Activated CD4-positive, alpha-beta T cell treated with anti-CD3 and anti-CD28 coated beads, Interleukin-2, amount 10 ng/mL, durations not matched to agents 24 days and 14 days (primary cell): ENCODE results near the gene CRTC3. TPM values are rescaled to one million over a fixed set of nuclear protein-coding genes. Genes with fewer than 3 reads are reported as not detected.
"Not testable (repeated sequence)": the region's sequence is repeated elsewhere in the genome, so short reads cannot be mapped to it uniquely, and the experiment has no call there.

Experiments used
- DNase-seq: peaks from one replicate; pipeline ENCODE4 v3.0.0; 2022
- H3K27ac Mint-ChIP-seq: one replicate; pipeline ENCODE4 v1.8.0; 2022; ENCODE audit warnings: mild to moderate bottlenecking, mixed read lengths
- H3K27me3 Mint-ChIP-seq: one replicate; pipeline ENCODE4 v1.8.0; 2022; ENCODE audit warnings: mixed read lengths
- H3K36me3 Mint-ChIP-seq: one replicate; pipeline ENCODE4 v1.8.0; 2022; ENCODE audit warnings: low read depth, mild to moderate bottlenecking, mixed read lengths
- H3K4me1 Mint-ChIP-seq: one replicate; pipeline ENCODE4 v1.8.0; 2021; ENCODE audit warnings: mixed read lengths
- H3K4me3 Mint-ChIP-seq: one replicate; pipeline ENCODE4 v1.8.0; 2022; ENCODE audit warnings: mild to moderate bottlenecking, moderate library complexity, mixed read lengths
- H3K9me3 Mint-ChIP-seq: one replicate; pipeline ENCODE4 v1.8.0; 2021; ENCODE audit warnings: mixed read lengths
- intact Hi-C: fragments of 100-400 bp; cut with micrococcal nuclease; formaldehyde crosslinking; loops from one replicate; pipeline ENCODE4 v1.15.1; 2023
- total RNA-seq: library from RNA; stranded (reverse); gene quantifications from 2 replicates; pipeline ENCODE4 v1.2.3, GENCODE V29; 2022

Gene CRTC3
- total RNA-seq, 1 donor from 2014 or later = 54.2 TPM

DNA sequence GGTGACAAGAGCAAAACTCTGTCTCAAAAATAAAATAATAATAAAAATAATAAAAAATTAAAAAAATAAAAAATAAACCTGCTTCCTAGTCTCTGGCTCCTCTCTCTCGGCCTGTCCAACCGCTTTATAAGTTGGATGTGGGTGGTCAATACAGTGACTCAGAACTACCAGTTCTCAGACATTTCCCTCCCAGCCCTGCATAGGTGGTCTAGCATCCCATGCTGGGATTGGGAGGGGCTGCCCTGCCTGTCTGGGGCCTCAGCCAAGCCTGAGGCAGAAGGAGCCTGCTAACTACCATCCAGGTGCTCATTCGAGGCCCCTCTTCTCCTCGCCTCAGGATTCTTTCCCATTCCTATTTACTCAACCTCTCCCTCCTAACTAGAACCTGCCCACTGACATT, 154.2 kb downstream of the CRTC3 start:
- intact Hi-C loops = no loop called here
- Mint-ChIP-seq H3K27me3 (no peaks in the 10 kb centered on the region), H3K27ac (no peak overlapping the region), H3K4me3 (no peak overlapping the region), H3K36me3 (peaks cover 4% of the 10 kb centered on the region), H3K4me1 (peaks cover 61% of the 10 kb centered on the region), H3K9me3 (no peaks in the 10 kb centered on the region)
- no peak for DNase-seq

DNA sequence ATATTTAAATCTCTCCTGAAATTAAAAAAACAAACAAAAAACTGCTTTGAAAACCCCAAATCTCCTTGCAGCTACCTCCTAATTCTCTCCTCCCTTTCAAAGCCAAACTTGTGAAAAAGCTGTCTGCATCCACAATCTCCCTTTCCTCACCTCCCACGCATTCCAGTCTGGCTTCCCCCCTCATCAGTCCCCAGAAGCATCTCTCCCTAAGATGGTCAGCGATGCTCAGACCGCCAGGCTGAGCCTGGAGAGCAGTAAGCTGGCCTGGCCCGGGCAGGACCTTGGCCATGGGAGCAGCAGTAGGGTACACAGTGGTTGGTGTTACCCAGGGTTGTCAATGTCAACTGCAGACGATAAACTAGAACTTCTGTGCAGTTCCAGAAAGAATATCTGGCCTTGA, 154.6 kb downstream of the CRTC3 start:
- Mint-ChIP-seq H3K4me1 (peaks cover 58% of the 10 kb centered on the region), H3K36me3 (peaks cover 4% of the 10 kb centered on the region), H3K27me3 (no peaks in the 10 kb centered on the region), H3K27ac (peak overlapping the region; percentile 77), H3K9me3 (no peaks in the 10 kb centered on the region), H3K4me3 (no peak overlapping the region)
- DNase-seq = no peak
- intact Hi-C loops = no loop called here

DNA sequence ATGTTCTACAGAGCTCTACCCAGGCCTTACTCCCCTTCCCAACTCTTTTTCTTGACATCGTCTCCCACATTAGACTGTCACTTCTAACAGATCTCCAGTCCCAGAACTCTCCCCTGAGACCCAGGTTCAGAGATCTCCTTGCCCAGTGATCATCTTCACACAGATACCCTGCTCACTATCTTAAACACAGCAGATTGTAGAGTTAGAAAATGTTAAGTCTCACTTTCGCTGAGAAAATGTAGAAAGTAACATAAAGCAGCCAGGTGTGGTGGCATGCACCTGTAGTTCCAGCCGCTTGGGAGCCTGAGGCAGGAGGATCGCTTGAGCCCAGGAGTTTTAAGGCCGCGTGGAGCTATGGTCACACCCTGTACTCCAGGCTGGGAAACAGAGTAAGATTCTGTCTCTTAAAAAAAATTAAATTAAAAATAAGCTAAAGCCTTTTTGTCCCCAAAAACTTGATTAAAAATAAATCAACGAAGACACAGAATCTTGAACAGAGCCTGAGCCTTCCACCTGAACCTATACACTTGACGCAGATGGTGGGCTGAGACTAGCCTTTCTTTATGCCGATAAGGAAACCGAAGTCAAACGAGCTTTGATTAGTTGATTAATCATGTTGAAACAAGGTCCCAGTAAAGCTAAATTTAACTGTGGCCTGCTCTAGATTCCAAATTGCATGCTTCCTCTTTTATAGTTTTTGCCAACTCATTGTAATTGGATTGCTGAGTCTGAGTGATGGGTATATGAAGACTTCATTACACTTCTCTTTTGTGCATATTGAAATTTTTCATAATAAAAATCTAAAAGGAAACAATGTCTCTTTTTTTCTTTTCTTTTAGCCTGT, 156.1 kb downstream of the CRTC3 start:
- no peaks in the 10 kb centered on the region for H3K27me3 Mint-ChIP-seq
- intact Hi-C loops = loop anchor here (1.0 to 2.0 kb wide), 5 partner anchors 8 to 111 kb away; partner anchors contain the start of gene BLM

DNA sequence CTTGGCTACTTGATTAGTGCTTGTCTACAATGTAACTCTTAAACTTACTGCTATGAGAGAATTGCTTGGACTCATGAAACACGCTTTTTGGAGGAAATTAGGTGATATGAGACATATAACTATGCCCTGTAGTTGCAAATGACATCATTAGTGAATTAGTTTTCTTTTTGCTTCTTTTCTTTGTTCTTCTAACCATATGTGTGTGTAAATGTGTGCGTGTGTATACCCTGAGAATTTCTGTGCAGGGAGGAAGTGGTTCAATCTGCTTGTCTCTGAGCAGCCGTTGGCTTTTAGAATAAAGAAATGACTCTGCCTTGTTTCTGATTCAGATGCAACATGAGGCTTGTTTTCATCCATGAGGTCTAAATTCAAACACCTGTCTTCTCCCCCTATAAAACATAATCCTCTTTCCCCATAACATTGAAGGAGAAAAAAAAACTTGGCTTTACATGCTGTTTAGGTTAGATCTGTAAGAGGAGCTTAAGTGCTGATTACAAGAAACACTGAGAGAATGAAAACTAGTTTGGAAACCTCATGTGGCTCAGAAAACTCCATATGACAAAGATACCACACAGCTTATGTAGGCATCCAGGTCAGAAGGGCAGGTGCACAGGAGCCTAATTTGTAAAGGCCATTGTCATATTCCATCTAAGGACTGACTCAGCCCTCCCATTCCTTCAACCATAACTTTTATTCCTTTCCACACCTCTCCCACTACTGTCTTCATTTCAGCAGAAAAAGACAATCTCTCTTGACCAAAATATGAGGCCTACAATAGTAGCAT, 156.9 kb downstream of the CRTC3 start:
- peaks cover 4% of the 10 kb centered on the region for H3K36me3 Mint-ChIP-seq
- intact Hi-C loops = loop anchor here (1.0 to 2.0 kb wide), 5 partner anchors 8 to 112 kb away; partner anchors contain the start of gene BLM
- H3K4me3 Mint-ChIP-seq = peak overlapping the region; percentile 58

More for the DNA sequence above, 156.1 kb downstream of the CRTC3 start:
- Mint-ChIP-seq H3K9me3 (no peaks in the 10 kb centered on the region), H3K4me1 (peaks cover 49% of the 10 kb centered on the region), H3K4me3 (peak overlapping the region; percentile 2), H3K27ac (peak overlapping the region; percentile 96), H3K36me3 (peaks cover 4% of the 10 kb centered on the region)
- no peak for DNase-seq

DNA sequence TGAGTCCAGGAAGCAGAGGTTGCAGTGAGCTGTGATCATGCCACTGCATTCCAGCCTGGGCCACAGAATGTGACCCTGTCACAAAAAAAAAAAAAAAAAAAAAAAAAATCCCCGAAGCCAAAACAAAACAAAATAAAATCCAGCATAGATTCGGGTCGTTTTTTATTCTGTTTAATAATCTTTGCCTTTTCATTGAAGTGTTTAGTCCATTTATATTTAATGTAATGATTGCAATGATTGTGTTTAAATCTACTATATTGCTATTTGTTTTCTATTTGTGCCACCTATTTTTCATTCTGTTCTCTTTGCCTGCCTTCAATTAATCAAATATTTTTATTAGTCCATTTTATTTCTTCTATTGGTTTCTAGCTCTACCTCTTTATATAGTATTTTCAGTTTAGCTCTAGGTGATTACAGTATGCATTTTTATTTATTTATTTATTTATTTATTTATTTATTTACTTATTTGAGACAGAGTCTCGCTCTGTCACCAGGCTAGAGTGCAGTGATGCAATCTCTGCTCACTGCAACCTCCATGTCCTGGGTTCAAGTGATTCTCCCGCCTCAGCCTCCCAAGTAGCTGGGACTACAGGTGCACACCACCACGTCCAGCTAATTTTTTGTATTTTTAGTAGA, 159.7 kb downstream of the CRTC3 start:
- intact Hi-C loops, H3K27me3 Mint-ChIP-seq, H3K9me3 Mint-ChIP-seq, DNase-seq, H3K4me3 Mint-ChIP-seq, H3K27ac Mint-ChIP-seq, H3K36me3 Mint-ChIP-seq: not testable (repeated sequence)
- peaks cover 52% of the 10 kb centered on the region for H3K4me1 Mint-ChIP-seq

More for the DNA sequence above, 156.9 kb downstream of the CRTC3 start:
- peaks cover 47% of the 10 kb centered on the region for H3K4me1 Mint-ChIP-seq
- DNase-seq = peak; percentile 87
- no peaks in the 10 kb centered on the region for H3K27me3 Mint-ChIP-seq
- no peaks in the 10 kb centered on the region for H3K9me3 Mint-ChIP-seq
- peak overlapping the region; percentile 96 for H3K27ac Mint-ChIP-seq

DNA sequence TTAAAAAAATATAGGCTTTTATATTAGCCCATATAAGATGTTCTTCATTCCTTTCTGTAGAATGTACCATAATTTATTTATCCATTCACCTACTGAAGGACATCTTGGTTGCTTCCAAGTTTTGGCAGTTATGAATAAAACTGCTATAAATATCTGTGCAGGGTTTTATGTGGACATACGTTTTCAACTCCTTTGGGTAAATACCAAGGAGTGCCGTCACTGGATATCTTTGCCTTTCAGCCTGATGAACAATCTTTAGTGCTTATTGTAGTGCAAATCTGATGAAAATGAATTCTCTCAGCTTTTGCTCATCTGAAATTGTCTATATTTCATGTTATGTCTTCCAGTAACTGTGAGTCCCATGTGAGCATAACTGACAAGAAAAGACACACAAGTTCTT, 160.9 kb downstream of the CRTC3 start:
- Mint-ChIP-seq H3K27me3 (no peaks in the 10 kb centered on the region), H3K4me3 (no peak overlapping the region), H3K9me3 (no peaks in the 10 kb centered on the region), H3K36me3 (peaks cover 4% of the 10 kb centered on the region), H3K27ac (no peak overlapping the region), H3K4me1 (peaks cover 49% of the 10 kb centered on the region)
- no peak for DNase-seq
- intact Hi-C loops = no loop called here

DNA sequence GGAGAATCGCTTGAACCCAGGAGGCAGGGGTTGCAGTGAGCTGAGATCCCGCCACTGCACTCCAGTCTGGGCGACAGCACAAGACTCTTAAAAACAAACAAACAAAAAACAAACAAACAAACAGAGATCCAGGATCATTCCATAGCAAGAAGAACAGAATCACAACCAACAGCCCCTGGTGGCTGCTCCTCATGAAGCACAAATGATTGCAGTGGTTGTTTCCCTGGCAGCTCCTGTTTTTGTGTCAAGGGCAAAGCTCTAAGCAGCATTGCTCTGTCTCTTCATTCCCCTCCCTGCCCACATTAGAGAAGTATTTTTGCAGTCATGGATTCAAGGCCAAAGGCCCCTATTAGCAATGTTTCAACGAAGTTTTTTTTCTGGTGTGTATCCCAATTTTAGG, 161.6 kb downstream of the CRTC3 start:
- no peak for DNase-seq
- peaks cover 4% of the 10 kb centered on the region for H3K36me3 Mint-ChIP-seq
- H3K9me3 Mint-ChIP-seq = no peaks in the 10 kb centered on the region
- H3K27ac Mint-ChIP-seq = peak overlapping the region; percentile 11
- peaks cover 44% of the 10 kb centered on the region for H3K4me1 Mint-ChIP-seq
- H3K27me3 Mint-ChIP-seq = no peaks in the 10 kb centered on the region
- H3K4me3 Mint-ChIP-seq = no peak overlapping the region
- intact Hi-C loops = no loop called here

DNA sequence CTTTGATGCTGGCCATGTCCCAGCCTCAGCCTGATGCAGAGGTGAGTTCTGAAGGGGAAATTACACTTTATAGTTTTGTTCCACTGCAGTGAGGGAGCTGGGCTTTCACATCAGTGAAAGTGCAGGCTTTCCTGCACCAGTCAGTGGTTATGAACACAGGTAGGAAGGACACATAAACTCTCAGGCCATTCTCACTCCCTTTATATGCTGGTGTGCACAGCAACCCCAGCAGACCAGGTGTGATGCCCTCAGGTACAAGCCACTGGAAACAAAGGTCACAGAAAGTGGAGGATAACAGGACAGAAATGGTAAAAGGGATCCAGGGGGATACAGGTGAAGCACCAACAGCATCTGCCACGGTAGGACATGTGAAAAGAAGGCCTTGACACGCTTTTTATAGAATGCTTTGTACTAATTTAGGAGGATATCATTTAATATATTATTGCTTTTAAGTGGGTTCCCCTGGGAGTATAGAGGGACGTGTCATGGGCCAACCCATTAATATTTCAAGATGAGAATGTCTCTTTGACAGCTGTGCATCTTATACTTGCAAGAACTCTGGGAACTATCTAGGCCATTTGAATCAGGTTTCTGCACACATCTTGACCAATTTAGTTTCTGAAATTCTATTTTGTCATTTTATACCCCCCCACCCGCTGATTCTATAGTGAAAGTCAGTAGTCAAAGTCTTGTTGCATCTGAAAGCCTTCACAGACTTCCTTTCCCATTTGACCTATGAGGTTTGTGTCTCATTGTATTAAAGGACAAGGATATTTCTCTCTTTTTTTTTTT, 162.5 kb downstream of the CRTC3 start:
- H3K9me3 Mint-ChIP-seq = no peaks in the 10 kb centered on the region
- H3K4me1 Mint-ChIP-seq = peaks cover 42% of the 10 kb centered on the region
- DNase-seq = no peak
- no peaks in the 10 kb centered on the region for H3K27me3 Mint-ChIP-seq
- peak overlapping the region; percentile 11 for H3K27ac Mint-ChIP-seq
- H3K4me3 Mint-ChIP-seq = no peak overlapping the region
- intact Hi-C loops = no loop called here
- peaks cover 4% of the 10 kb centered on the region for H3K36me3 Mint-ChIP-seq

Other genes starting within 250 kb of the CRTC3 start
- gene ZNF774, start 177.6 kb upstream of the CRTC3 start, total RNA-seq = 1.2 and 2.3 TPM in 2 replicates
- gene IQGAP1, start 141.7 kb upstream of the CRTC3 start, total RNA-seq = 154 and 160 TPM in 2 replicates
- 64.1 and 66.4 TPM in 2 replicates for gene BLM, start 187.4 kb downstream of the CRTC3 start, total RNA-seq